Stimulated activated CD8-positive, alpha-beta memory T cell treated with anti-CD3 and anti-CD28 coated beads, Interleukin-15, amount 100 ng/mL, for 24 hours (primary cell): ENCODE measurements around the gene HTRA2.

Experiments
- DNase-seq: peaks from one replicate; pipeline ENCODE4 v3.0.0-alpha.2; 2020; ENCODE audit warnings: low read depth

Gene HTRA2

GRCh38 chr2:74515981-74516633 is 13.6 kb upstream of the HTRA2 start:
- no peak for DNase-seq

GRCh38 chr2:74516650-74517049 is 13.1 kb upstream of the HTRA2 start:
- DNase-seq: no peak

GRCh38 chr2:74522516-74522915 is 7.2 kb upstream of the HTRA2 start:
- DNase-seq: no peak

GRCh38 chr2:74524005-74524404 is 5.7 kb upstream of the HTRA2 start:
- no peak for DNase-seq

GRCh38 chr2:74524955-74525716 is 4.6 kb upstream of the HTRA2 start:
- no peak for DNase-seq

DNA sequence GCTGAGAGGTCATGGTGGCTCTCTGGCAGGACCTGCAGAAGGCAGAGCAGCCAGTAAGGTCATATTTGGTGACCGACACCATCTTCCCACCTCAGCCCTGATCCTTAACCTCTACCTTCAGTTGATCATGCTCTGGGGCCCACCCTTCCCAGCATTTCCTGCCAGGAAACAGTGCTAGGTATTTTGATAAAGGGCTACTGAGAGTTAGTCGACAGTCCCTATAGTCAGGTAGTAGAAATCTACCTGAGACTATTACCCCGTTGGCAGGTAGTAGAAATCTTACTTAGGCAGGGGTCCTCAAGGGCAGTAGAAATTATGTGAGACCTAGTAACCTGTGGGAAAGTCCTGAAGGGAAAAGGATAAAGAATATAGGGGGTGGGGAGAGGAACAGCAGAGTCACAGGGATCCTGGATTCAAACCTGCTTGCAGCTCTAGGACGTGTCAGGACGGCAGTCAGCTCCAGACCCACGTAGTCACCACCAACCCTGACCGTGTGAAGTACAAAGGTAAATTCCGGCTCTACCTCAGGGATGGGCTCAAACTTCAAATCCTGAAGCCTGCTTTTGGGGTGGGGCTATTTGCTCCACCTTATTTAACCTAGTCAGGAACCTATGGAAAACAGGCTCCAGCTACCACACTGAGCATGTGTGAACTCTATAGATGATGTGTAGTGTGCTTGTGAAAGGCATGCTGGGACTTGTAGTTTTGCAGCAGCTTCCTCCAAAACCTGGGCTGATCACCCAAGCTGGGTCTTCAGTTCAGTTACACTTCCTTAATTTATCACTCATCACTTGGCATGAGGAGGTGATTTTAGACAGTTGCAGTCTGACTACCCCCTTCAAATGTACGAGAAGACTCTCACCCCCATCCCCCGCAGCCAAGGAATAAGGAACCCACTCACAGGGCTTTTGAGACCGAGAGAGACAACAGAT is 3.8 kb upstream of the HTRA2 start, which contains the start of gene DQX1:
DQX1 (minus strand) TSS at position 515 of the 932 bp plus-strand sequence; CDS start at position 13, 502 bp downstream.
- no peak for DNase-seq

- no peak for DNase-seq
These were observed 3.0 kb upstream of the HTRA2 start for GRCh38 chr2:74526649-74527230.

GRCh38 chr2:74527741-74528140 is 2.0 kb upstream of the HTRA2 start:
- no peak for DNase-seq

DNA sequence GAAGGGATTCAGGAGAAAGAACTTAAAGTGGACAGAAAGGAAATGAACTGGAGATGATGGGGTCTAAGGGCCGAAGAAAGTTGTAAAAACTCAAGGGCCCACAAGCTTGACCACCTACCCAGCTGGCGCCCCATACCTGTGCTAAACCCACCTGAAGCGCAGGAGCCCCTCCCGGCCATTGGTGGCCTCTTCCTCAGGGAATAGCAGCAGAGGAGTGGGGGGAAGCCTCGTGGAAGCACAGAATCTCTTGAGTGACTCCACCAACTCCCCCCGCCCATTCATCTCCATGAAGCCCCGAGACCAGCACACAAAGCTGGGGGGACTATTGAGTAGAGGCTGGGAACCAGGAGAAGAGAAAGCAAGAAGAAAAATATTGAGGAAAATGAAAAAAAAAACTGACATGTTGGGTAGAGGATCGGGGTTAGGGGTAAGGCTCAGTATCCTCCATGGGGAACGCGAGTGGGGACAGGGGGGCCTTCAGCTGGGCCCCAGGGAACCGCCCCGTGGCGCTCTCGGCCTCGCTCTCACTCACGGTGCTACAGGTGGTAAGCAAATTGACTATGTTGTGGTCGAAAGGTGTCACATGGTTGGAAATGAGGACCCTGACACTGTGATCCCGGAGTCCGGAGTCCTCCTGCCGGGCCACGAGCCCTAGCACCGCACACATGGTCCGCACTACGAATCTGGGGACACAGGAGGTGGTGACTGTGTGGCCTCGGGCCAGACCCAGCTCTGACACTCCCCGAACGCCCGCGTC is 955 bp upstream of the HTRA2 start:
- no peak for DNase-seq

DNA sequence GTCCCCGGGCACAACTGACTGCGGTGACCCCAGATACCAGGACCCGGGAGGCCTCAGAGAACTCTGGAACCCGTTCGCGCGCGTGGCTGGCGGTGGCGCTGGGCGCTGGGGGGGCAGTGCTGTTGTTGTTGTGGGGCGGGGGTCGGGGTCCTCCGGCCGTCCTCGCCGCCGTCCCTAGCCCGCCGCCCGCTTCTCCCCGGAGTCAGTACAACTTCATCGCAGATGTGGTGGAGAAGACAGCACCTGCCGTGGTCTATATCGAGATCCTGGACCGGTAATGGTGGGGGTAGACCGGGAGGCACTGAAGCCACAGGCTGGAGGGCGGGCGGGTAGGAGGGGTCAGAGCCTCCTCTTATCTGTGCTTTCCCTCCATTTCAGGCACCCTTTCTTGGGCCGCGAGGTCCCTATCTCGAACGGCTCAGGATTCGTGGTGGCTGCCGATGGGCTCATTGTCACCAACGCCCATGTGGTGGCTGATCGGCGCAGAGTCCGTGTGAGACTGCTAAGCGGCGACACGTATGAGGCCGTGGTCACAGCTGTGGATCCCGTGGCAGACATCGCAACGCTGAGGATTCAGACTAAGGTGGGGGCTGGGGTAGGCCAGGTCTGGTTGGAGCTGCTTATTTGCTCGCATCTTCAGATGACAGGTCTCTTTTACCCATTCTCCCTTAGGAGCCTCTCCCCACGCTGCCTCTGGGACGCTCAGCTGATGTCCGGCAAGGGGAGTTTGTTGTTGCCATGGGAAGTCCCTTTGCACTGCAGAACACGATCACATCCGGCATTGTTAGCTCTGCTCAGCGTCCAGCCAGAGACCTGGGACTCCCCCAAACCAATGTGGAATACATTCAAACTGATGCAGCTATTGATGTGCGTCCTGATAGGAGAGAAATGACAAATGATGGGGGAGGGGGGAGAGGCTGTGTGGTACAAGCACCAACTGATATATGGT is 780 bp downstream of the HTRA2 start:
- no peak for DNase-seq

- no peak for DNase-seq
These were observed 1.9 kb downstream of the HTRA2 start for GRCh38 chr2:74531666-74532065.

DNA sequence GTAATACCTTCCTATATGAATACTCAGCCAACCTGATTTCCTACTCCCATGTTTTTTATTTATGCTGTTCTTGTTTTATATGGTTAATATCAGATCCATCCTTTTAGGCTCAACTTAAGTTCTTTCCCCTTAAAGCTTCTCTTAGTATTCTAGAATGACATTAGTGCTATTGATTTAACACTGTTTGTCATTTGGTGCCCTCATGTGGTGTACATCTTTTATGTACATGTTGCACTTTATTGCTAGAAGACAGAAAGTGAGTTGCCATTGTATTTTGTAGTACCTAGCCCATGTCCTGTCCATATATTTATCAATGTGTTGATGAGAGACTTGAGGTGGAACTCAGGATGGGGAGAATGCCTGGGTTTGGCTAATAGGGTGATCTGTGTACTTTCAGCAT is 2.5 kb downstream of the HTRA2 start:
- DNase-seq: no peak

DNA sequence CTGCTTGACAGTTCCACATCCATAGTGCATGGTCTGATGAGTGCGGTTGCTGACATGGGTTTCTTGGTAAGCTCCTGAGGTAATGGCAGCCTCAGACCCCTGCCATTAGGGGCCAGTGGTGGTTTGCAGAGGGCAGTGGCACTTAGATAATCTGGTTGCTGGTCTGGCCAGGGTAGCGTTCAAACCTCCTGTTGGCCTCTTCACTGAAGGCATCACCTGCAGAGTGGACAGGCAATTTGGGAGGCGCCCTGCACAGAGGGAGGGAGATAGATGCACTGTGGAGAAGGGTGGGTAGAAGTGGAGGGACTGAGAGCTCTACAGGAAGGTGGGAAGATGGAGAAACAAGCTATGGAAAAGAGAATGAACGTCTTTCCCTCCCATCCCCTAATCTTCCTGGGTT is 3.7 kb downstream of the HTRA2 start:
- DNase-seq: no peak

DNA sequence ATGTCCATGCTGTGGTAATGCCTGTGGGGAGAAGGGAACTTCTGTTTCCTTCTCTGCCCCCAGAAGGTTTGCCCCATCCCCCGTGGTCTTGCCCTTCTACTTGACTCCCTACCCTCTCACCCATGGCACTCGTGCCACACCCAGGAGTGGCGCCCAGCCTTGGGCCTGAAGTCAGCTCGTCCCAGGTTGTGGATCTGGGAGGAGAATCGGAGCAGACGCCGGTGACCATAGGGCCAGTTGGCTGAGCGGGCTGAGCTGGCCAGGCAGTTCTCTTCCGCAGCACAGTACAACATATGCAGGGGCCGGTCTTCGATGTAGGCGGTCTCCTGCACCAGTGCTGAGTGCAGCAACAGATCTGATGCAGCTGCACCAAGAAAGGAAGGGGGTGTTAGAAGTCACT is 4.7 kb downstream of the HTRA2 start:
- no peak for DNase-seq

GRCh38 chr2:74535440-74535965 is 5.8 kb downstream of the HTRA2 start:
- DNase-seq: no peak

- no peak for DNase-seq
These were observed 6.6 kb downstream of the HTRA2 start for GRCh38 chr2:74536166-74536950.

DNA sequence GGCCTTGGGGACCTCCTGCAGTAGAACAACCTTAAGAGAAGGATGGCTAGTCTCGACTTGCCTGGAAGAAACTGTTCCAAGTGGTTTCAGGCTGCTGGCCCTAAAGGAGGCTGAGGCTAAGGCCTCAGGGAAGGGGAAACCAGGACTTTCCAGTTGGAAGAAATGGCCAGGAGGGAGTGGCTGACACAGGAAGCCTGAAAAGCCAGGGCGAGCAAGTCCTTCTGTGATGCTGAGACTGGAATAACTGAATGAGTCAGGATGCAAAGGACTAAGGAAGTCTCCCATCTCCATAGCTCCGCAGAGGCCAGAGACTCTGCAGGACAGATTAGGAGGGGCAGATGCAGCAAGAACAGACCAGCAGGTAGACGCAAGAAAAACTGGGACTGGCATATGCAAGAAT is 7.4 kb downstream of the HTRA2 start:
- no peak for DNase-seq

DNA sequence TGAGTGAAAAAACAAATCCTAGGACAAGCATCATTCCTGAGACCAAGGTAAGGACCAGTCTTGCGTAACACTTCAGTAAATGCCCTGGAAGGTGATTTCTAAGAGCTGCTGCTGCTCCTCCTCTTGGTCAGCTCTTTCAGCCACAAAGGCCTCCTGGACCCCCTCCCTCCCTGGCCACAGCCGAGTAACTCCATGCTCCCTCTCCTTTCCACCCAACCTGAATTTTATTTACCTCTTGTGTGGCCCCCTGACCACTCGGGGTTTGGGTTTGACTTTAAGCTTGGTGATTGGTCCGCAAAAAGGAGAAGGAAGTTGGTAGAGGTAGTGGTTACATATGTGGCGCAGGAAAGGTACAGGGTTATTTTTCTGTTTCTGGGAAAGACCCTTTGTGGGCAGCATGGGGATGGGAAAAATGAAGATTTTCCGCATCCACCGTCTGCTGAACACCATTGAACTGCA is 9.2 kb downstream of the HTRA2 start:
- DNase-seq: no peak

- no peak for DNase-seq
These were observed 10.6 kb downstream of the HTRA2 start for GRCh38 chr2:74540291-74540690.
